HG02938 (cell line): ENCODE data around the gene DNAI1.
"Not testable (repeated sequence)": the region's sequence is repeated elsewhere in the genome, so short reads cannot be mapped to it uniquely, and the experiment has no call there.

ENCODE experiments used
- ATAC-seq: cut with Tn5 transposase; IDR thresholded peaks from one replicate; pipeline ENCODE4 v1.9.1; 2021; ENCODE audit warnings: mild to moderate bottlenecking, moderate library complexity; ENCODE audit not compliant: unreplicated experiment

Gene DNAI1

GRCh38 chr9:34450644-34451043 lies 8.0 kb upstream of the DNAI1 start:
- ATAC-seq = no peak

GRCh38 chr9:34451135-34451534 lies 7.5 kb upstream of the DNAI1 start:
- no peak for ATAC-seq

DNA sequence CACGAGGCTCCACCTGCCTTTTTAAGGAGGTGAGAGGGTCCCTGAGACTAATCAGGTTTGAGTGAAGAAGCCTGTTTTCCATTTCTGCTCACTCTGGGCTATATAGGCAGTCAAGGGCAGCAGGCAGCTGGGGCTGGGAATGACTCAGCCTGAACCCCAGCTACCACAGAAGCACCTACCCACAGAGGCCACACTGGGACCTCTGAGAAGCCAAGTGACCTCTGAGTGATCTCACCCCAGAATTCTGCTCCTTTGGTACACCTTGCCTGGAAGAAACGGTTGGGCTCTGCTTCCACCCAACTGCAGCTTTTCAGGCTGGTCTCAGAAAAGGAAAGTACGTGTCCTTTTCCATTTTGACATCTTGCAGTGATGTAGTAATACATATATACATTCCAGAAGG lies 7.1 kb upstream of the DNAI1 start:
- ATAC-seq = no peak

DNA sequence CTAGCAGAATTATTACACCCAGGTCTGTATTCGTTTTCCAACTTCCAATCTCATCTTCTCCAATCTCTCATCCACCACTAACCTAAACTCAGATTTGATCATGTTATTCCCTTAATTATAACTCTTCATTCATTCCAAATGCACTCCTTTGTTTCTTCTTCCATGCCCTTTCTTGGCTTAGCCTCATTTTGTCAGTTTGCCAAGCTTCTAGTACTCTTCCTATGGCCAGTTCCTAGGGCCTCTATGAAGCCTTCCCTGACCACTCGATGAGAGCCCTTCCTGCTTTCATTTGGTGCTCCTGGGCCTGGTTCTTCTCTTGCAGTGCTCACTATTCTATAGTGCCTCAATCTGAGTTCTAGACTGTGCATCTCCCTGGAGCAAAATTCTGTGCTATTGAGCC lies 6.0 kb upstream of the DNAI1 start:
- no peak for ATAC-seq

GRCh38 chr9:34454571-34455065 lies 4.0 kb upstream of the DNAI1 start:
- no peak for ATAC-seq

DNA sequence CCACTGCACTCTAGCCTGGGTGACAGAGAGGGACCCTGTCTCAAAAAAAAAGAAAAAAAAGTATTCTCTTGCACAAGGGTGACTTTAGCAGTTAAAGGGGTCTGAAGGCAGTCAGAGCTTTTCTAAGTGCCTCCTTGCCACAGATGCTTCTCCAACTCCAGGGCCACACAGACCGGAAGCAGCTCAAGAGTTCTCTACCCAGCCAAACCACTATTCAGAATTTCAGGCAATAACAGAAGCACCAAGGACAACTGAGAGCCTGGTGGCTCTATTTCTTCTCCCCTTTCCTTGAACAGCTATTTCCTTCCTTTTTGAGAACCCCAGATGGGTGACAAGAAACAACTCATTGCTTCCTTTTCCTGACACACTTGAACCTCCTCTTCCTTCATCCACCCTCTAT lies 2.5 kb upstream of the DNAI1 start:
- ATAC-seq = no peak

- ATAC-seq = no peak
These were observed 1.9 kb upstream of the DNAI1 start for GRCh38 chr9:34456746-34457145.

DNA sequence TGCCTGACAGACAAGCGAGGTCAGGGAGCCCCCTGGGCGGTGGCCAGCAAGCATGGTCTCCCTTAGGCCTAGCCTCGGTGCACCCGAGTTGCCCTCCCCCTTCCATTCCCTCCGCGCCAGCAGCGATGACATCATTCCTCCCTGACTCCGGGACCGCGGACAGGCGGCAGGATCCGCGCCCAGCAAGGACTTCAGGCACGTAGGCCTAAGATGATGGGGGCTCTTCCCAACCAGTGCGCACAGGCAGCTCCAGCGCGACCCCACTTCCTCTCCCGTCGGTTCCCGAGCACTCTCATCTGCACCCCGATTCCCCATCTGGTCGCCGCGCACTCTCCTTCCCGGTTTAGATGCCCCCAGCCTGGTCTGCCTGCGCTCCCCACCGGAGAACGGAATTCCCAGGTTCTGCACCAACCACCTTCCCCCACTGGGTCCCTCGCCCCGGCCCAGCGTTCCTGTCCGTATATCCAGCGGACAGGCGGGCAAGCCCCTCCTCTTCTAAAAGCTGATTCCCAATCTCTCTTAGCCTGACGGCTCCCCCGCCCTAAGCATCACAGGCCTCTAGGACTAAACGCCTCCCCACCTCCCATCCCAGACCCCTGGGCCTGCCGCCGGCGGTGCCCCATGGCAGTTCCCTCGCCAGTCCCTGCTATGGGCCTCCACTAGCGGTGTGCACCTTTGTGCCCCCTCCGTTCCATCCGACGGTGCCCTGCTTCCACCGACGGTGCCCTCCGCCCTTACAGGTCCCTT lies 1.2 kb upstream of the DNAI1 start:
- ATAC-seq = no peak

DNA sequence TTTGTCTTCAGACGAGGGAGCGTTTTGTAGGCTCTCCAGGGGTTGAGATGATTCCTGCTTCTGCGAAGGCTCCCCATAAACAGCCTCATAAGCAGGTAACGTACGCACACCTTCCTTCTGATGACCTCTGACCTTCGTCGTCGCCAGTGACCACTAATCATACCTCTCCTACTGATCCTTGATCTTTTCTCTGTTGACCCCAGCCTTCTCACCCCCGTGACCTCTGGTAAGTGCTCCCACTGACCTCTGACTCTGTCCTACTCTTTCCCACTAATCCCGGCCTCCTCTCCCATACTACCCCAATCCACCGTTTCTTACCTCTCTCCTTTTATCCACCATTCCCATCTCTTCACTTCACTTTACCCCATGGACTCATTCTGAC lies 345 bp downstream of the DNAI1 start:
- ATAC-seq = no peak

GRCh38 chr9:34459356-34459755 lies 751 bp downstream of the DNAI1 start:
- ATAC-seq = no peak

DNA sequence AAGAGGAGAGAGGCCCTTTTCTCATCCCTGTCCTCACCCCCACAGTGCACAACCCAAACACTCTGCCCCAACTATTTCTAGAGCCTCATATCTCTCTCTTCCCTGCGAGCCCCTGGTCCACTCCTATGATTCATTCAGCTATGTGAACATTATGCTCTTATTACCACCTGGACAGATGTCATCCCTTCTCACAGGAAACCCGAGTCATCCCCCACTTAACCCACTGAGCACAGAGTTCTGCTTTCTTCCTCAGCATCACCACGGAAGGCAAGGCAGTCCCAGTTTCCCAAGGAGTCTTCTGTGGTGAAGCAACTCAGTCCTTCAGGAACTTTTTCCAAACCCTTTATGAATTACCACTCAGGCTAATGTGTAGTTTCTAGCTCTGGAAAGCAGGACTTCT lies 1.3 kb downstream of the DNAI1 start:
- ATAC-seq = no peak

DNA sequence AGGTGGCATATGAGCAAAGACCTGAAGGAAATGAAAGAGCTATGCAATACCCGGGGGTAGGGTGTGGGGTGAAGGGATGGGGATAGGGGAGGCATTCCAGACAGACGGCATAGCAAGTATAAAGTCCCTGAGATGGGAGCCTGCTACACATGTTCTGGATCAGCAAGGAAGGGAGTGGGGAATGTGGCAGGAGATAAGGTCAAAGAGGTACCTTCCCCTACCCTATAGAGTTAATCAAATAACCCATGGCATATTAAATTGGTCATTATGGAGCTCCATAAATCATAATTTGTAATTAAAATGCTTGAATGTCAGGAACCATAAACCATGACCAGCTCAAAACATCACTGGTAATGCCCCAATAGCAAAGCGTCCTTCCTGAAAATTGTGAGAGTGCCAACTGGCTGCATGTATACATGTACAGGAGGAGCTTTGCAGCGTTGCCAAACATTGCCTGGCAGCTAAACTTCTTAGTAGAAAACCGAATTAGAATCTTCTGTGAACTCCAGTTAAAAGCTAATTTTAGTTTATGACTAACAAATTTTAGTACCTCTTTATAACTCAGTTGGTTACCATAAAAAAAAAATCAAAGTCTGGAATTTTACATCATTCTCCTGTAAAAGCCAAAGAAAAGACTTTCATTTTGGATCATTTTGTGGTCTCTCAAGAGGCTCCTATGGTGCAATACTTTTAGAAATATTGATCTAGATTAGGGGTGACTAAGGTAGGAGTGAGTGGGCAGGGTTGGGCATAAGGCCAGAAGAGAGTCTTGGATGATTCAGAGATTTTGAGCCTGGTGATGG lies 4.7 kb downstream of the DNAI1 start:
- ATAC-seq = no peak

GRCh38 chr9:34463901-34464232 lies 5.3 kb downstream of the DNAI1 start:
- ATAC-seq = no peak

DNA sequence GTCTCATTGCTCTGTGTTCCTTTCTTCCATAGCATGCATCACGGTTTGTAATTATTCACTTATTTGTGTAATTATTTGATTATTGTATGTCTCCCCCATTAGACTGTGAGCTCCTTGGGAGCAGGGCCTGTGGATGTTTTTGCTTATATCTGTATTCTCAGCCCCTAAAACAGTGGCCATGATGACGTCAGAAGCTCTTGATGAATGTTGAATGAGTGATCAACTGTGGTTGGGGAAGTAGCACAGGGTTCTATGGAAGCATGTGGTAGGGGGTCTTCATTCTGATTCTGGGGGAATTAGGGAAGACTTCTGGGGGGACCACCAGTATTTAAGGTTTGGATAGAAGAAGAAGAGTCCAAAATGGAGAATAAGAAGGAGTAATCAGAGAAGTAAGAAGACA lies 6.0 kb downstream of the DNAI1 start:
- no peak for ATAC-seq

GRCh38 chr9:34465468-34465867 lies 6.9 kb downstream of the DNAI1 start:
- ATAC-seq = no peak

DNA sequence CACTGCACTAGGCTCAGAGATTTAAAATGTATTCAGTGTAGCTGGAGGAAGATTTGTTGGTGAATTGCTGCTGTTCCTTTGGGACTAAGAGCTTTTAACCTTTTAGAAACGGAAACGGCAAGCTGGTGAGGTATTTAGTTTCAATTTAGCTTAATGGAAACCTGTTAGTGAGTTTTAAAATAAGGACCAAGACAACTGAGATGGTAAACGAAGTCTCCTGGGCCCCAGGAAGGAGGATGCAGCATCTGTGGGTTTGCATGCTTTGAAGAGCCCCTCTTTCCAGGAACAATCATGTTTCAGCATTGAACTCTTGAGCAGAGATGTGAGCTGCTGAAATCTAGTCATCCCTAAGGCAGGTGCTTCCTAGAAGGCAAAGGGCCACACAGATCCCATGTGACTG lies 16.5 kb downstream of the DNAI1 start:
- no peak for ATAC-seq

DNA sequence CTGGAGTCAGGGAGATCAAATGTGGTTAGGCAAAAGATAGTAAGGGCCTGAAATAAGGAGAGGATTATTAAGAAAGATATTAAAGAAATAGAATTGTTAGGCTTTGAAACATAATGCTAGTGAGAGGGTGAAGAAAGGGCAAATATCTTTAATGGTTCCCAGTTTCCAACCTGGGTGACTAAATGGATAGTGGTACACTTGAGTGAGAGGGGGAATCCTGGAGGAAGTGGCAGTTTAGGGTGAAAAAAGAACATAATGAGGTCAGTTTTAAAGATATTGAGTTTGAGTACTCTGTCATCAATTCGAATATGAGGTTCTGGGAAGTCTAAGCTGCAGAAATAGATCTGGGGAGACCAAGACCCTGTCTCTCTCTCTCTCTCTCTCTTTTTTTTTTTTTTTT lies 18.9 kb downstream of the DNAI1 start:
- ATAC-seq = no peak

DNA sequence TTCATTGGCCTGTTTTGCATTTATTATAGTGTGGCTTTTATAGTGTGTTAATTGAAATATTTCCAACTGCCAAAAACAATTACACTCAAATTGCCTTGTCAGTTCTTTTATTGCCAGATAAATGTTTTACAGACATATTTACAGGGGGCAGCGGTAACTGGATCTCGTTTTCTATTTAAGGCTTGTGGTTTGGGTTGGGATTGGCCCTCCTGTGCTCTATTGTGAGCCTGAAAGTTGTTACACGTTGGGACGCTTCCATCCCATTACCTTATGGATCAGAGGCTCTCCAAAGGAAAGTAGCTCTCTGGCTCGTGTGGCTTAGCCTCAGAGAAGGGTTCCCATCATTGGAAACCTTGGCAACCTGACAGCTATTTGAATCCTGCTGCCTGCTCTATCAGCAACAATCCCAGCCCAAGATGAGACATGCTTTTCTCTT lies 20.8 kb downstream of the DNAI1 start:
- no peak for ATAC-seq

- not testable (repeated sequence) for ATAC-seq
These were observed 23.0 kb downstream of the DNAI1 start for GRCh38 chr9:34481620-34482019.

DNA sequence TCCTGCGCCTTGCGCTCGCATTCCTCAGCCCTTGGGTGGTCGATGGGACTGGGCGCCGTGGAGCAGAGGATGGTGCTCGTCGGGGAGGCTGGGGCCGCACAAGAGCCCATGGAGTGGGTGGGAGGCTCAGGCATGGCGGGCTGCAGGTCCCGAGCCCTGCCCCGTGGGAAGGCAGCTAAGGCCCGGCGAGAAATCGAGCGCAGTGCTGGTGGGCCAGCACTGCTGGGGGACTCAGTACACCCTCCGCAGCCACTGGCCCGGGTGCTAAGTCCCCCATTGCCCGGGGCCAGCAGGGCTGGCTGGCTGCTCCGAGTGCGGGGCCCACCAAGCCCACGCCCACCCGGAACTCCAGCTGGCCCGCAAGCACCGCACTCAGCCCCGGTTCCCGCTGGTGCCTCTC lies 24.1 kb downstream of the DNAI1 start:
- not testable (repeated sequence) for ATAC-seq

DNA sequence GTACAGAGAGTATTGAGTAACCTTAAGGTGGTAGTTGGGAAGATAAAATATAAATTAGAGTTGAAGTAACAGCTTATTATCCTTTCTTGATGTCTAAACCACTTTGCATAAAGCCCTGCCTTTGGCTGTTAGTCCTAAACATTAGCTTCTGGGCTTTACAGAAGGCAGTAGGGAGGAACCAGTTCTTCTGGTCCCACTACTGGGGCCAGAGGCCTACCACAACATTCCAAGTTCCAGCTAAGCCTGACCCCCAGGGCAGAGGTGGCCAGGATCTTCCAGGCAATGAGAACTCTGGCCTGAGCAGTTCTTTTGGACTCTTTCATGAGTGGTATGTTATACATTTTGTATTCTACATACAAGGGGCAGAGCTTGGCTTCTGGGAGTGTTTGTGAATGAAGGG lies 26.1 kb downstream of the DNAI1 start:
- no peak for ATAC-seq

GRCh38 chr9:34485822-34486221 lies 27.2 kb downstream of the DNAI1 start:
- ATAC-seq = no peak
